GM19099 (cell line): ENCODE measurements around the gene GPER1.

Source experiments
- POLR2A ChIP-seq: IDR thresholded peaks from 3 replicates; pipeline ENCODE4 v1.6.1; 2011; ENCODE audit warnings: low read depth; ENCODE audit not compliant: insufficient read length; ENCODE audit errors: extremely low read depth

The GPER1 gene

DNA sequence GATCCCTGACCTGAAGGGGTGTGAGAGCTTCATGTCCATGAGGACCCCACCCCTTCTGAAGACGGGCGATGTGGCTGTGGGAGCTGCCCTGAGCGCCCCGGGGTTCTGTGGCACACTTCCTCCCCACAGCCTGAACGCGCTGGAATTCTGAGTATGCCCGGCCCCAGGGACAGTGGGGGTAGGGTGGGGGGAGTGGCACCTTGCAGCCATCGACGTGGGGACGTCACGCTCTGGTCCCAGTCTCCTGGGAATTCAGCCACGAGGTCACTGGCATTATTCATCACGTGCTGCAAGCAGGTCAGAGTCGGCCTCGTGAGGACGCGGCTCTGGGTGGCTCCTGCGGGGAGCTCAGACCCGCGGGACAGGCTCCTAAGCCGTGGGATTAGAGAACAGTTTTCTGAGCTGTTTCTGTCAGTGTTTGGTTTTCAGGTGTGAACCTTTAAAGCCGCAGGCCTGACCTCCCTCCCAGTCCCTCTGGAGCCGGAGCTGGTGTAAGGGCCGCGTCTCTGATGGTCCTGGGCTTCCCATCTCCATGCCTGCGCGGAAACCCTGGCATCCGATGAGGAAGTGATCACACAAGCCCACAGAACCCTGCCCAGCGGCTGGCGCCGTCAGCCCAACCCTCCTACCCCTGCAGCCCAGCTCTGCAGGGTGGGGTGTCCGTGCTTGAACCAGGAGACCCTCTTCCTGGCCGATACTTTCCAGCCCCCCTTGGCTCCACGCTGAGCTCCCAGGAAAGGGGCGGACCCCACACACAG lies 27.4 kb upstream of the GPER1 start:
- no peak for TF ChIP-seq POLR2A

DNA sequence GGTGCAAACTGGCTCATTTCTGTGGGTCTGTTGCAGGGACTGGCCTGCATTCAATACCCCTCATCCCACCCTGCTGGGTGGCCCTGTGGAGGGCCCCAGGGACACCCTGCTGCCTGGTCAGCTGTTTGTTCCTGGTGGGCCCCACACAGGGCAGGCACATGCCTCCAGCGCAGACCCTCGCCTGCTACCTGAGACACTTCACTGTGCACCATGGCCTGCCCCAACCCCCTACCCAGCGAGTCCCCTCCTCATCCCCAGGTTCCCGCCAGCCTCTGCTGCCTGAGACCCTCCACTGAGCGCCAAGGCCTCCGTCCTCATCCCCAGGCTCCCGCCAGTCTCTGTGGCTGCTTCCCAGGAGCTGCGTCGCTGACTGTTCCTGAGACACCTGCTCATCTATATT lies 26.7 kb upstream of the GPER1 start:
- TF ChIP-seq POLR2A: no peak

DNA sequence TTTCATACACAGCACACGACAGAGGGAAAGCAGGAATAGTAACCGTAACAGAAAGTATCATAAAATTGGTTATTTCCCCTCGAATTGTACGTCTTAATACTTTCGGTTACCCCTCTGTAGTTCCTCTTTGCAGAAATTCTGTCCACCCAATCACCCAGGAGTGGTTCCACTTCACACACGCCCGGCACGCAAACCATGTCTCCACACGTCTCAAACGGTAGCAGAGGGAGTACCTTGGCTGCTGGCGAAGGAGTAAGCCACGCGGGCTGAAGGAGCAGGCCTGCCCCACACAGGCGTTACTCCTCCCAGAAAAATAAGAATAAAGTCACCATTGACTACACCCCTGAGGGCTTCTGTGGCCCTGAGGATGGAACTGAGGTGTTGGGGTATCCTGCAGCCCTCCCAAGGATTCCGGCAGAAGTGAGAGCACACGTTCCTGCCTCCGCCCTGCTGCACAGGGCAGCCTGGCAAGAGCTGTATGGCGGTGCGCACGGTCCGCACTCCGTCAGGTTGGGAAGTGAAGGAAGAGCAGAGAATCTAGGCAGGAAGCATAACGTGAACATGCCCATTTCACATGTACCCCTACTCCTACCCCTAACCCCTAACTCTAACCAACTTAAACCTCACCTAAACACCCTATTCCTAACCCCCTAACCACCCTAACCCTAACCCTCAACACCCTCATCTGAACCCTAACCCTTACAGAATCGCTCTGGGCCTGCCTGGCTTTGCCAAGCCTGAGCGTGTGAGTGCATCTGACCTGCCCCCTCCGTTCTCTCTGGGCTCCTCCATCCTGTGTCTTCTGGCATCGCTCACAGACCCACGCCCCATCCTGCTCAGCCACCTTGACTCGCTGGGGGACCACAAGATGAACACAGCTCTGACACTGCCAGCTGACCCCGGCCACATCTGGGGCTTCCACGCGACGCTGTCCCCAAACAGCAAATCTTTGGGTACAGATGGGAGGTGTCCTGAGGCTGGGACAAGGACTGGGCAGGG lies 25.3 kb upstream of the GPER1 start:
- TF ChIP-seq POLR2A: peak; percentile 54

DNA sequence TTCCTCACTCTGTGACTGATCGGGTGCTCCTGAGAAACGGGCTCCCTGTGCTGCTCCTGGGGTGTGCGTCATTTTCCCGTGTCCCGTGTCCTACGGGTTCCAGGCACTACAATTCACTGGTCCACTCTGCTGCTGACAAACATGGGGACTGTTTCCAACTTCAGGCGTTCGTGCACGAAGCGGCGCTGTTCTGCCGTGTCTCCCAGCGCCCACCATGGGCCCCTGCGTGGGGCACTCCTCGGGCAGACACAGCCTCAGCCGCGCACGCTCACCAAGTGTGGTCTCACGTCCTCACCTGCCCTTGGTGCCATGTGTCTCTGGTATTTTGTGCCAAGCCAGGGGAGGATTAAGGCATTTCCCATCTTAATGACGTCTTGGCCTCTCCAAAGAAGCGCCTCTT lies 24.6 kb upstream of the GPER1 start:
- TF ChIP-seq POLR2A: no peak

DNA sequence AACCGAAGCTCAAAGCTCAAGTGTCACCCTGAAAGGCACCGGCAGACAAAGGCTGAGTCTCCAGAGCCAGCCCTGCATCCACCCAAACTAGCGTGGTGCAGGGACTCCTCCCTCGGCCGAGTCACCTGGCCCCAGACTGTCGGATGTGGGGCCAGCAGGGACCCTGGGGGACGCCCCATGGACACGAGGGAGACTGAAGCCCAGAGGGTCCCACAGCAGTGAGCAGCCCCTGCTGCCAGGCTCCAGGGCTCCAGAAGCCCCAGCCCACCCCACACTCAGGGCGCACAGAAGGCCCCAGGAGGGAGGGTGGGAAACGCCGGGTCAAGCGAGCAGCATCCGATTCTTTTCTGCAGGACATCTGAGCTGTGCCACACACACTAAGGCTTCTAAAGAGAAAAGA lies 23.3 kb upstream of the GPER1 start:
- no peak for TF ChIP-seq POLR2A

DNA sequence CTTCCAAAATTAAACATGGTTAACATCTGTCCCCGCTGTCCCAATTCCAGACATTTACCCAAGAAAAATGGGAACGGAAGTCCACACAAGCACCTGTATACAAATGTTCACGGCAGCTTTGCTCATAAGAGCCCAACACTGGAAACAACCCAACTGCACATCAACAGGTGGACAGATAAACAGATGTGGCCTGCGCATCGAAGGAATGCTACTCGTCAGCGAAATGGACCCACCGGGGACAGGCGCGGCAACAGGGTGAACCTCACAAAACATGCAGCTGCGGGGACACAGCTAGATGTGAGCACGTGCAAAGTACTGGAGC lies 22.7 kb upstream of the GPER1 start:
- no peak for TF ChIP-seq POLR2A

DNA sequence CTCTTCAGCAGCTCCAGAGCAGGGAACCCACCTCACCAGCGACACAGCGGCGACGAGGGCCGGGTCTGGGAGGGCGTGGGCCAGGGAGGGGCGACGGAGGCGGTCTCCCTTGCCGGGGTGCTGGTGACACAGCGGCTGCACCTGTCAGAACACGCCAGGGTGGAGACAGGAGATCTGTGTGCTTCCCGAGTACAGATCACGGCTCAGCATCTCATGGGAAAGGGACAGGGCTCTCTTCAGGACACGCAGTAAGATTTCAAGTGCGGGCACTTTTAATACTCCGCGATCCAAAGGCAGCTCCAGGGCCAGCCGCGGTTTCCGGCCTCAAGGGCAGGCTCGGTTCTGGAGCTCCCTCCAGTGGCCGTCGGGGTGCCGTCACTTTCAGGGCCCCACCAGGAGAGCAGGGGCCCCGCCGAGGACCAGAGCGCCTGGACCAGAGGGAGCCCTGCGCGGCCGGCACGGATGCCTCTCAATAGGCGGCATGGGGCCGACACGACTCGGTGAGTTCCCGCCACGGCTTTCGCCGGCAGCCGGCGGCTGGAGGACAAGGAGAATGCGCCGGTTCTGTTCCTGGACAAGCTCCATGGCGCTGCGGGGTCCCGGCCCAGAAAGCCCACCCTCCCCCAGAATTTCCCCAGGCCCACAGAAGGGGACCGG lies 22.2 kb upstream of the GPER1 start:
- peak; percentile 31 for TF ChIP-seq POLR2A

DNA sequence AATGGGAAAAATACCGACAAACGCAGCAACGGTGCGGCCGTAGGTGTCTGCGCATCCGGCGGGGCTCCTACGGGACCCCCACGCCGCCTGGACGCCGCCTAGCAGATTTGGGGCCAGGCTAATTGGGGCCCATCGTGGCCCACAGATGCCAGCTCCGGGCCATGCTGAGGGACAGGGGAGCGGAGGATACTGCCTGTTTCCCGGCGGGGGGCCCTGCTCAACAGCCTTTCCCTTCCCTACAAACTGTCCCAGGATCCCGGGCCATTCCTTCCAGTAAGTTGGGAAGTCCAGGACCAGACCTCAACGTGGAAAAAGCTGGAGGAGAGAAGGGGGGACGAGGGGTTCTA lies 21.7 kb upstream of the GPER1 start:
- no peak for TF ChIP-seq POLR2A

DNA sequence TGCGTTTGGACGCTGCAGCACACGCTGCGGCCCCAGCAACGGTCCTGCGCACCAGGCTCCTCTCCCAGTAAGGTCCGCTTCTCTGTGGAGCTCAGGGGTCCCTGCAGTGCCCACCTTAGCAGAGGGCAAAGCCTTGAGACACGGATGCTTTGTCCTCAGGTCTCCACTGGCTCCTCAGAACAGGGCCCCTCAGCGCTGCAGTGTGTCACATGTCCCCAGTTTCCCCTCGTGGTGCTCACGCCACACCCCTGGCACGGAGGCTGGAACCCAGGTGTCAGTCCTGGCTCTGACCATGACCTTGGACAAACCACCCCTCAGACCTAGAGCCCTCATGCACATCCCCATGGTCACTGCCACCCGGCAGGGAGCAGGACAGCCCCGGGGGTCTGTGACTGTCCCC lies 19.9 kb upstream of the GPER1 start:
- TF ChIP-seq POLR2A: no peak

DNA sequence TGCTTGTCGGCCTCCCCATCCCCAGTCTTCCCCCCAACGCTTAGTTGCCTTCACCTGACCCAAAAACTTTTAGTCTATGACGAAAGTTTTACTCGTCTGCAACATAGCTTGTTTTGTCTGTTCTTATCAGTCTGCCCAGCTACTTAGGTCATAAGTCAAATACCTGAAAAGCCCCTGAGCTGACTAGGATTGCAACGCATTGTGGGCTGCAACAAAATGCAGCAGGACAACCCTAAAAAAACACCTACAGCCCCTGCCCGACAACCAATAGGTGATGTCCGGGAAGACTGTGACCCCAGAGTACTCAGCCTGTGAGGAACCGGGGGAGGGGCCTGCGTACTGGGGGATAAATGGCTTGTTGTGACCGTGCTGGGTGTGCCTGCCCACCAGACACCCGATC lies 19.3 kb upstream of the GPER1 start:
- TF ChIP-seq POLR2A: no peak

DNA sequence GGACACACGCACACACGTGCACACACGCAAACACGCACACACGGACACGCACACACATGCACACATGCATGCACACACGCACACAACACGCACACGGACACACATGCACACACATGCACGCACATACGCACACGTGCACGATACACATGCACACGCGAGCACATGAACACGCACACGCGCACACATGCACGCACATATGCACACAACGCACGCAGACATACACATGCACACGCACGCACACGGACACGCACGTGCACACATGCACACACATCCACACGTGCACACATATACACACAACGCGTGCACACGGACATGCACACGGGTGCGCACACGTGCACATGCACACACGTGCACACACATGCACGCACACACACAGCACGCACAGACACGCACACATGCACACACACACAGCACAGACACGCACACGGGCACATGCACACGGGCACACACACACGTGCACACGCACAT lies 17.3 kb upstream of the GPER1 start:
- no peak for TF ChIP-seq POLR2A

DNA sequence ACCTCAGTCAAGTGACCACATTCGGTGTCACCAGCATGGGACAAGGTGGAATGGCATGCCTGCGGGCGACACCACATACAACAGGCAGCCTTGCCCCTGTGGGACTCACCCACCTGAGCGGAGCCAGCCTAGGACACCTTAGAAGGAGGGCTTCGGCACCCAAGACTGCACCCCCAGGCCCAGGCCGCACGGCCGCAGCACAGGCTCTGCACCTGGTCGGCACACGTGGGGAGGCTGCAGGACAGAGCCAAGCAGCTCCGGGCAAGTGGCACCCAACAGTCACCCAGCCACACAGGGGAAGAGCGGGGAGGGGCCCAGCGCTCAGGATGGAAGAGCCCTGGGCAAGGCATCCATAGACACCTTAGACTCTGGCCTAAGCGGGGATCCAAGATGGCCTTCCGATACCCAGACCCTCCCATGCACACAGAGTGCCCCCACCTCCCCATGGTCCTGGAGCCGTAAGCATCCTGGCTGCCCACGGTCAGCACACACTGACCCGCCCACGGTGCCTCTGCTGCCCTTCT lies 16.1 kb upstream of the GPER1 start:
- no peak for TF ChIP-seq POLR2A

DNA sequence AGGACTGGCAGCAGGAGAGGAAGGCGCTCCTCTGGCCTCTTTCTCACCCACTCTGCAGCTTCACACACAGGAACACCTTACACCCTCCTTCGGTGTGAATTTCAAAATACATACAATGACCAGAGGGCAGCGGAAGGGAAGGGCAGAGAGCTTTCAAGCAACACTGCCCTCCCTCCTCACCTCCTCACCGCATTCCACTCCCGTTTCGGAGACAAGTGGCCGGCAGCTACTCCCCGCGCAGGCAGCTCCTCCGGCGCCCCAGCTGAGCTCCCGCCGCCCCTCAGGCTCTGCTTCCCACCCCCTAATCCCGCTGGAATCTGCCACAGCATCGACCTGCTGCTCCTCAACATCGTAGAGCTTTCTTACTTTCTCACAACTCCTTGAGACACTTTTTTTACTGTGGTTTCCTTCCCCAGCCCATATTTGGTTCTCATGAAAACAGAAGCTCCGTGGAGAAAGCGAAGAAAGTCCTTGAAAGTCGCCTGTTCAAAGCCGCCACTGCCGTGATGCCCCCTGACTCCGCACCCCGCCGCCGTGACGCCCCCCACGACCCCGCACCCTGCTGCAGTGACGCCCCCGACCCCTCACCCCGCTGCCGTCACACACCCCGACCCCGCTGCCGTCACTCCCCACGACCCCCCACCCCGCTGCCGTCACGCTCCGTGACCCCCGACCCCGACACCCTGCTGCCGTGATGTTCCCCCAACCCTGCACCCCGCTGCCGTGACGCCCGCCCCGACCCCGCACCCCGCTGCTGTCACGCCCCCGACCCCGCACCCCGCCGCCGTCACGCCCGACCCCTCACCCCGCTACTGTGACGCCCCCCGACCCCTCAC lies 14.6 kb upstream of the GPER1 start:
- no peak for TF ChIP-seq POLR2A
